H1 (cell line): ENCODE results near the gene KIDINS220. TPM values are rescaled to one million over a fixed set of nuclear protein-coding genes. Genes with fewer than 3 reads are reported as not detected.

ENCODE experiments used
- EGR1 ChIP-seq: IDR thresholded peaks from 2 replicates; pipeline ENCODE4 v1.6.1; 2011; ENCODE audit warnings: low read depth, low read length, borderline replicate concordance
- MAFK ChIP-seq: IDR thresholded peaks from 2 replicates; pipeline ENCODE4 v1.6.1; 2012; ENCODE audit warnings: low read depth, mild to moderate bottlenecking, improper control_type of control experiment, low read length
- TEAD4 ChIP-seq: IDR thresholded peaks from 2 replicates; pipeline ENCODE4 v1.6.1; 2012; ENCODE audit warnings: low read depth, low read length, inconsistent platforms, mixed read lengths
- polyA plus RNA-seq, 7 experiments: library from polyadenylated mRNA; depleted of rRNA in 3 of 7; stranded (reverse) in 5 of 7; unstranded in 2 of 7; fragments of >200 nt in 5 of 7; fragments of 200-250 nt in 2 of 7; gene quantifications; 1 replicate in 5 of 7; 2 replicates in 1 of 7; 4 replicates in 1 of 7; pipeline versions ENCODE4 v1.2.1 to v1.2.3, GENCODE V29; 2011 to 2013; ENCODE audit warnings: missing spikeins in 2 of 7, mixed read lengths in 2 of 7
- total RNA-seq: library from RNA; stranded (reverse); fragmentation: NEBNext Ultra II Directional; extraction: Animal tissue kit (Norgen Biotek cat#: 25700); gene quantifications from 2 replicates; pipeline ENCODE4 v1.2.1, GENCODE V29; 2021
- TF ChIP-seq, protein P1 (sequence below): fragments of 300-600 bp; sonication (generic); IDR thresholded peaks from 2 replicates; pipeline ENCODE4 v1.7.1; 2012; ENCODE audit warnings: low read length, moderate library complexity, mild to moderate bottlenecking, inconsistent platforms; ENCODE audit not compliant: insufficient replicate concordance

The KIDINS220 gene
- total and polyA plus RNA-seq, 2 of the 8 experiments (the other 6 are each of a cell fraction or from before 2014, with no cell fraction given), result 21.2 to 27.1 TPM

DNA sequence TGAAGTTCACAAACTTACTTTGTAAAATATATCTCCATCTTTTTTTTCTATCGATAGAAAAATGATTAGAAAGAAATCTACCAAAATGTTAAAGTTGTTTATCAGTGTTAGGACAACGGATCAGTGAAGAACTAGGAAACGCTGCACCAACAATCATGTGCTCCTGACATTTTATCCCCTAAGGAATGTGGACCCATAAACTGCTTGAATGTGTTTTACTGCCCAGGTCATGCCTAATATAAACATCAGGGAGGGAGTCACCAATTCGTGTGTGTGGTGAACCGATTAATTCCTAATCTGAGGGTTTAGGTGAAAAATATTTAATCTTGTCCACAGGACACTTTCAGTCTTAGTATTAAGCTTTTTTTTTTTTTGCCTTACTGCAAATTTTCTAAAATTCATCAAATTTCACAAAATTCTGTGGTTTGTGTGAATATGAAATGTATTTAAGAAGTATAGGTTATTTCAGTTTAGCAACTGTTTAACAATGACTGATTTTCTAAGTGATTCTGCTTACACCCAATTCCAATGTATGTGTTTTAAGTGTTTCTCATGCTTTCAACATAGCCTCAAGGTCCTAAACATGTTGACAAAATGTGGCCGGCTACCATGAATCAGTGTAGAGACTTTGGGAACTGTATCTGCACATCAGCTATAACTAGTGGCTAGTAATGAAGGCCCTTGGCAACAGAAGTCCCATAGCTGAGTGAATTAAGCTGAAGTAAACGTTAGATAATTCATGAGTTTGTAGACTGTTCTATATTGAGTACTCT lies 11.1 kb upstream of the KIDINS220 start (continued):
- TF ChIP-seq, protein P1, sequence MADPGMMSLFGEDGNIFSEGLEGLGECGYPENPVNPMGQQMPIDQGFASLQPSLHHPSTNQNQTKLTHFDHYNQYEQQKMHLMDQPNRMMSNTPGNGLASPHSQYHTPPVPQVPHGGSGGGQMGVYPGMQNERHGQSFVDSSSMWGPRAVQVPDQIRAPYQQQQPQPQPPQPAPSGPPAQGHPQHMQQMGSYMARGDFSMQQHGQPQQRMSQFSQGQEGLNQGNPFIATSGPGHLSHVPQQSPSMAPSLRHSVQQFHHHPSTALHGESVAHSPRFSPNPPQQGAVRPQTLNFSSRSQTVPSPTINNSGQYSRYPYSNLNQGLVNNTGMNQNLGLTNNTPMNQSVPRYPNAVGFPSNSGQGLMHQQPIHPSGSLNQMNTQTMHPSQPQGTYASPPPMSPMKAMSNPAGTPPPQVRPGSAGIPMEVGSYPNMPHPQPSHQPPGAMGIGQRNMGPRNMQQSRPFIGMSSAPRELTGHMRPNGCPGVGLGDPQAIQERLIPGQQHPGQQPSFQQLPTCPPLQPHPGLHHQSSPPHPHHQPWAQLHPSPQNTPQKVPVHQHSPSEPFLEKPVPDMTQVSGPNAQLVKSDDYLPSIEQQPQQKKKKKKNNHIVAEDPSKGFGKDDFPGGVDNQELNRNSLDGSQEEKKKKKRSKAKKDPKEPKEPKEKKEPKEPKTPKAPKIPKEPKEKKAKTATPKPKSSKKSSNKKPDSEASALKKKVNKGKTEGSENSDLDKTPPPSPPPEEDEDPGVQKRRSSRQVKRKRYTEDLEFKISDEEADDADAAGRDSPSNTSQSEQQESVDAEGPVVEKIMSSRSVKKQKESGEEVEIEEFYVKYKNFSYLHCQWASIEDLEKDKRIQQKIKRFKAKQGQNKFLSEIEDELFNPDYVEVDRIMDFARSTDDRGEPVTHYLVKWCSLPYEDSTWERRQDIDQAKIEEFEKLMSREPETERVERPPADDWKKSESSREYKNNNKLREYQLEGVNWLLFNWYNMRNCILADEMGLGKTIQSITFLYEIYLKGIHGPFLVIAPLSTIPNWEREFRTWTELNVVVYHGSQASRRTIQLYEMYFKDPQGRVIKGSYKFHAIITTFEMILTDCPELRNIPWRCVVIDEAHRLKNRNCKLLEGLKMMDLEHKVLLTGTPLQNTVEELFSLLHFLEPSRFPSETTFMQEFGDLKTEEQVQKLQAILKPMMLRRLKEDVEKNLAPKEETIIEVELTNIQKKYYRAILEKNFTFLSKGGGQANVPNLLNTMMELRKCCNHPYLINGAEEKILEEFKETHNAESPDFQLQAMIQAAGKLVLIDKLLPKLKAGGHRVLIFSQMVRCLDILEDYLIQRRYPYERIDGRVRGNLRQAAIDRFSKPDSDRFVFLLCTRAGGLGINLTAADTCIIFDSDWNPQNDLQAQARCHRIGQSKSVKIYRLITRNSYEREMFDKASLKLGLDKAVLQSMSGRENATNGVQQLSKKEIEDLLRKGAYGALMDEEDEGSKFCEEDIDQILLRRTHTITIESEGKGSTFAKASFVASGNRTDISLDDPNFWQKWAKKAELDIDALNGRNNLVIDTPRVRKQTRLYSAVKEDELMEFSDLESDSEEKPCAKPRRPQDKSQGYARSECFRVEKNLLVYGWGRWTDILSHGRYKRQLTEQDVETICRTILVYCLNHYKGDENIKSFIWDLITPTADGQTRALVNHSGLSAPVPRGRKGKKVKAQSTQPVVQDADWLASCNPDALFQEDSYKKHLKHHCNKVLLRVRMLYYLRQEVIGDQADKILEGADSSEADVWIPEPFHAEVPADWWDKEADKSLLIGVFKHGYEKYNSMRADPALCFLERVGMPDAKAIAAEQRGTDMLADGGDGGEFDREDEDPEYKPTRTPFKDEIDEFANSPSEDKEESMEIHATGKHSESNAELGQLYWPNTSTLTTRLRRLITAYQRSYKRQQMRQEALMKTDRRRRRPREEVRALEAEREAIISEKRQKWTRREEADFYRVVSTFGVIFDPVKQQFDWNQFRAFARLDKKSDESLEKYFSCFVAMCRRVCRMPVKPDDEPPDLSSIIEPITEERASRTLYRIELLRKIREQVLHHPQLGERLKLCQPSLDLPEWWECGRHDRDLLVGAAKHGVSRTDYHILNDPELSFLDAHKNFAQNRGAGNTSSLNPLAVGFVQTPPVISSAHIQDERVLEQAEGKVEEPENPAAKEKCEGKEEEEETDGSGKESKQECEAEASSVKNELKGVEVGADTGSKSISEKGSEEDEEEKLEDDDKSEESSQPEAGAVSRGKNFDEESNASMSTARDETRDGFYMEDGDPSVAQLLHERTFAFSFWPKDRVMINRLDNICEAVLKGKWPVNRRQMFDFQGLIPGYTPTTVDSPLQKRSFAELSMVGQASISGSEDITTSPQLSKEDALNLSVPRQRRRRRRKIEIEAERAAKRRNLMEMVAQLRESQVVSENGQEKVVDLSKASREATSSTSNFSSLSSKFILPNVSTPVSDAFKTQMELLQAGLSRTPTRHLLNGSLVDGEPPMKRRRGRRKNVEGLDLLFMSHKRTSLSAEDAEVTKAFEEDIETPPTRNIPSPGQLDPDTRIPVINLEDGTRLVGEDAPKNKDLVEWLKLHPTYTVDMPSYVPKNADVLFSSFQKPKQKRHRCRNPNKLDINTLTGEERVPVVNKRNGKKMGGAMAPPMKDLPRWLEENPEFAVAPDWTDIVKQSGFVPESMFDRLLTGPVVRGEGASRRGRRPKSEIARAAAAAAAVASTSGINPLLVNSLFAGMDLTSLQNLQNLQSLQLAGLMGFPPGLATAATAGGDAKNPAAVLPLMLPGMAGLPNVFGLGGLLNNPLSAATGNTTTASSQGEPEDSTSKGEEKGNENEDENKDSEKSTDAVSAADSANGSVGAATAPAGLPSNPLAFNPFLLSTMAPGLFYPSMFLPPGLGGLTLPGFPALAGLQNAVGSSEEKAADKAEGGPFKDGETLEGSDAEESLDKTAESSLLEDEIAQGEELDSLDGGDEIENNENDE, result no peak
- no peak for TF ChIP-seq MAFK
- no peak for TF ChIP-seq EGR1
- TF ChIP-seq TEAD4, result no peak
- TF ChIP-seq, all 59 proteins: peak for 0
